NOMO-1 treated with dmso at 0.1 percent for 144 hours (cell line): ENCODE results near the gene ATP2B3.
"Not testable (repeated sequence)": the region's sequence is repeated elsewhere in the genome, so short reads cannot be mapped to it uniquely, and the experiment has no call there.

Experiments used
- DNase-seq: peaks from one replicate; lab custom pipeline; 2025; ENCODE audit not compliant: unreplicated experiment; lab: John Stamatoyannopoulos, UW

Gene ATP2B3

GRCh38 chrX:153592091-153592833, 74.8 kb downstream of the ATP2B3 start:
- DNase-seq: no peak

DNA sequence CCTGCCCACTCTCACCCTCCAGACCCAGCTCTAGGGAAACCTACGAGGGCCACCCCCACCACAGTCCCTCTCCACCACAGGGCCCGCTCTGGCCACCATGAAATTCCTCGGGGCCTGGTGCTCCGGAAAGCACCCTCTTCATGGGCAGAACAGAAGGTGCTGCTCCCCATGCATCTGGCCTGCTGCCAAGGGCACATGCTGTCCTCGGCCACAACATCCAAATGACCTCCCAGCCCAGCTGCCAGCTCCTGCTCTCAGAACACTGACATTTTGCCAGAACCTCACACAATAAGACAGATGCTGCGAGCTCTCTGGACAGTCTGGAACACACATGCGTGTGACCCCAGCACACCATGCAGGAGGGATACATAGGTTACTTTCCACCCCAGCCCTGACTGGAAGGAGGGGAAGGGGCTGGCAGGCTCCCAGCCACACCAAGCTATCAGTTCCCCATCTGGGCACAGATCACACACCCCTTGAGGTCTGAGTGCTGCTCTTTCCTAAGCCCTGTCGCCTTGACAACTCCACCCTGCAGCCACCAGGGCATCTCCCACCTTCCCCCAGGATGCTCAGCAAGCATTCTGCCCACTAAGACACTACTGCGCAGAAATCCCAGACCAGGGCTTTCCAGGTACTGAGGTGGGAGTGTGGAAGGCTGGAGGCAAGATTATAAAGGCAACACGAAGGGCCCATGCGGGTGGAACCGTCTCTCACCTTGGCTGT, 75.7 kb downstream of the ATP2B3 start:
- no peak for DNase-seq

DNA sequence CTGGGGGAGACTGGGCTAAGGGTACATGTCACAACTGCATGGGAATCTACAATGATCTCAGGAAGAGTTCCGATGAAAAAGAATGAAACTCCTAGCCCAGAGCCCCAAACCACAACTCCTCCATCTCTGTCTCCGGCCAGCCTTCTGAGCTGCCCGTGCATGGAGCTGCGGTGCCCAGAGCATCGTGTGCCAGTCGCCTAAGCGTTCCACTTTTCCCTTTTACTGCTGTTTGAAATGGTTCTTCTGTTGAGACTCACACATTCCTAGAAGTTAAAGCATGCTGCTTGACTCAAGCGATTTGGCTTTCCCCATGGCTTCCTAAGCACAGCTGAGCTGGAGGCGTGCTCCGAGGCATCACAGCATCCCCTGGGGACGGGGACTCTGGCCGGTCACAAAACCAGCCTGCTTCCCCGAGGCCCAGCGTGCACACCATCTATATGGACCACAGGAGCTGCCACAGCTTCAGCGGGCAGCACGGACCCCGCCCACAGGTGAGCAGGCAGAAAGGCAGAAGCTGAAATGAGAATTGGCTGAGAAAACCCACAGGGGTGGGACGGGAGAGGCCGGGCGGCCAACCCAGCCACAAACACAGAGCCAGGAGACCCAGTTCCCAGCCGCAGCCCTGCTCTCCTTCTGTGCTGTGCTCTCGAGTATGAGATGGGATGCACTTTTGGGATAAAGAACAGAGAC, 76.5 kb downstream of the ATP2B3 start:
- DNase-seq: no peak

- no peak for DNase-seq
These were observed 77.9 kb downstream of the ATP2B3 start for GRCh38 chrX:153595387-153595786.

DNA sequence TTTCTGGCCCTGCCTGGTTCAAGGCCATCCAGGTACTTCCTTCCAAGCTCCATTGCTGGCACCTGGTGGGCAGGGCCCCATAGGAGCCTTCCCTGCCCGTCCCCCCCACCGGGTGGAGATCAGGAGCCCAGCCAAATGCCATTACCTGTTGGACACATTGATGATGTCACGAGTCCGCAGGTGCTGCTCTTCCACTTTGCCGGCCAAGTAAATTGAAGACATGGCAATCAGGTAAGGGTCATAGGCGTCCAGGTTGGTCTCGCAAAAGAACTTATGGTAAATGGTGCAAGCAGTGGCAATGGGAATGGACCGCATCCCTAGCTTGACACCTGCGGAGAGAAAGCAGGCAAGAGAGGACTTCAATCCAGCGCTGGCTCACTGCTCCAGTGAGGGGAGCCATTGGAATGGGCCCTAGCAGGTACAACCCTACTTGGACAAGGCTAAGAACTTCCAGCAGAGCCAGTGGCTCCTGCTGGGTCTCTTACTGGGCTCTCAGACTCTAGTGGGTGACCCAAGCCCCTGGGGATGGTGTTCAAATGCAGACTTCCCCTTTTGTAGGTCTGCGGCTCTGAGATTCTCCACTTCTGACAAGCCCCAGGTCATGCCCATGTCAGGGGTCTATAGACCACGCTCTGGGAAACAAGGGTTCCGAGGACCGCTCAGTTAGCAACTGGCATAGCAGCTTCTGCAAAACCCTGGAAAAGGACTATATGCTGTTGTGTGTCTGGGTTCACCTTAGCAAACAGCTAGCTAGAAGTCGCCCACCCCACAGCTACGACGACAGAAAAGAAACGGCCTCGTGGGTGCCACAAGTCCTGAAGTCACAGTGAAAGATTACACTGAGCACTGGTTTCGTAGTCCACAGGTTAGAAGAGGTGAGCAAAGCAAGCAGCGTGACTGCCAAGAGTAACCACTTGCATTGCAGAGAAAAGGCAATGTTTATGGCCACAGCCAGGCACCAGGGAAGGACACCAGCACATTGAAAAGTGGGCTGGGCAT, 78.7 kb downstream of the ATP2B3 start:
- DNase-seq: no peak

DNA sequence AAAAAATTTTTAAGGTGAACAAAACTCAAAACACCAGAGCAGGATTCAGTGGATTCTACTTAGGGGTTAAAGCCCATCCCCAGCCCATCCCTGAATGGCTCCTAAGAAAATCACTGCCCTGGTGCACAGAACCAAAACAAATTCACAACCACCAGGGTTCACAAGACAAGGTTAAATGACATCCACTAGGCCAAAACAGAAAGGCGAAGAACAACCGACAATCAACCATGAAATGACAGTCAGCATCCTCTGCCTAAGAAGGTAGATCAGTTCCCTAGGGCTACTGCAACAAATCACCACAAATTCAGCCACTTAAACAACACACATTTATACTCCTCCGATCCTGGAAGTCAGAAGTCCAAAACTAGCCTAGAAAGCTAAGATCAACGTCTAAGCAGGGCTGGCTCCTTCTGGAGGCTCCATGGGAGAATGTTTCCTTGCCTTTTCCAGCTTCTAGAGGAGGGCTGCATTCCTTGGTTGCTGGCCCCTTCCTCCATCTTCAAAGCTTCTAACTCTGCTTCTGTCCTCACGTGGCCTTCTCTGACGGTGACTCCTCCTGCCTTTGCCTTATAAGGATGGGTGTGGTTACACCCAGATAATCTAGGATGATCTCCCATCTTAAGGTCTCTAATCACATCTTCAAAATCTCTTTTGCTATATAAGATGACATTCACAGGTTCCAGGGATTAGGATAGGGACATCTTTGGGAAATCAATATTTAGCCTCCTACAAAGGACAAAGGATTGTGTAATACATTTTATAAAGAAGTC, 79.7 kb downstream of the ATP2B3 start:
- DNase-seq: no peak

GRCh38 chrX:153598541-153599191, 81.2 kb downstream of the ATP2B3 start, which contains the start of gene CCNQ:
TSS of gene CCNQ (minus strand) at chrX:153599139. CDS start at chrX:153599073, 66 bp downstream.
- peak; percentile 71 for DNase-seq

- DNase-seq: peak; percentile 71
These were observed 82.0 kb downstream of the ATP2B3 start for GRCh38 chrX:153599192-153600031.

DNA sequence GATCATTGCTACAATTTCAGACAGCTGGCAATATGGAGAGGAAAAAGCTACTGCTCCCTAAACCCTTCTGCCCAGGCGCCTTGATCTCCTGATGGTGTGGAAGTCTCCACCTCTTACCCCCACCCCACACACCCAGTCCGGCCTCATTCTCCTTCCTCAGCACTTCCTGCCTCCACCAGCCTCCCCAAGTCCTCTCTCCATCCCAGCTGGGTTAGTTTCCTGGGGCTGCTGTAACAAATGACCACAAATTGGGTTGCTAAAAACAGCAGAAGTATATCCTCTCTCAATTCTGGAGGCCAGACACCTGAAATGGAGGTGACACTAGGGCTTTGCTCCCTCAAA, 82.6 kb downstream of the ATP2B3 start:
- DNase-seq: peak; percentile 19

DNA sequence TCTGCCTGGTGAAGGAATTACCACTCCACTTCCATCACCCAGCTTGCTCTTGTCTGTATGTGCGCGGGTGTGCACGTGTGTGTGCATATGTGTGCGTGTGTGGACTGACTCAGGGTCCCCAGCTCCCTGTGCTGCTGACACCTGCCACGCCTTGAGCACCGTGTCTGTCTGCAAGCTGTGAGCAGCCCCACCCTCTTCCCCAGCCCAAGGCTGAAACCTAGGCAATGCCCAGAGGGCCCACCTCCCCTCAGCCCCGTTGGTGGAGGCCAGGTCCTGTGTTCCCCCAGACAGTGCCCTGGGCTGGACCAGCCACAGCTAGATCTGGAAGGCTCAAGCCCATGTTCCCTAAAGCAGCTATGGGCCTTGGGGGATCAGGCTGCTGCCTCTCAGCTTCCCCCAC, 83.5 kb downstream of the ATP2B3 start:
- no peak for DNase-seq

GRCh38 chrX:153601511-153602110, 84.2 kb downstream of the ATP2B3 start:
- DNase-seq: no peak

GRCh38 chrX:153602601-153603000, 85.2 kb downstream of the ATP2B3 start:
- no peak for DNase-seq

GRCh38 chrX:153603131-153603656, 85.8 kb downstream of the ATP2B3 start:
- DNase-seq: no peak

DNA sequence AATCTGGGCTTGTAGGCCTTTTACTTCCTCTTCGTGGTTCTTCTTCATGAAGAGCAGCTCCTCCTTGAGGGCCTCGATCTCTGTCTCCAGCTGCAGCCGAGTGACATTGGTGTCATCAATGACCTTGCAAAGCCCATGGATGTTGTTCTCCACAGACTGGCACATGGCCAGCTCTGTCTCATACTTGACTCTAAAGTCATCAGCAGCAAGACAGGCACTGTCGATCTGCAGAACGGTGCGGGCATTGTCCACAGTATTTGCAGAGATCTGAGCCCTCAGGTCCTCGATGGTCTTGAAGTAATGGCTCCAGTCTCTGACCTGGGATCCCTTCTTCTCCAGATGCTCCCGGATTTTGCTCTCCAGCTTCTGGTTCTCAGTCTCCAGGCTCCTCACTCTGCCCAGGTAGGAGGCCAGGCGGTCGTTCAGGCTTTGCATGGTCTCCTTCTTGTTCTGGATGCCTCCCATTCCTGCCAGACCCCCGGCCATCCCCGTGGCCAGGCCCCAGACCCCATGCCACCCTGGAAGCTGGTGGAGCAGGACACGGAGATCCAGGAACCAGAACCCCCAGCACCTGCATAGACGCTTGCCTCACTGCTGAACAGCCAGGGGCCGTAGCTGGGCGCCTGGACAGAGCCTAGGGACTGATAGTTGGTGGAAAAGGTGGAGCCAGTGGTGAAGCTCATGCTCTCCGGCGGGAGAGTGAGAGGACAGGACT, 87.4 kb downstream of the ATP2B3 start:
- not testable (repeated sequence) for DNase-seq

DNA sequence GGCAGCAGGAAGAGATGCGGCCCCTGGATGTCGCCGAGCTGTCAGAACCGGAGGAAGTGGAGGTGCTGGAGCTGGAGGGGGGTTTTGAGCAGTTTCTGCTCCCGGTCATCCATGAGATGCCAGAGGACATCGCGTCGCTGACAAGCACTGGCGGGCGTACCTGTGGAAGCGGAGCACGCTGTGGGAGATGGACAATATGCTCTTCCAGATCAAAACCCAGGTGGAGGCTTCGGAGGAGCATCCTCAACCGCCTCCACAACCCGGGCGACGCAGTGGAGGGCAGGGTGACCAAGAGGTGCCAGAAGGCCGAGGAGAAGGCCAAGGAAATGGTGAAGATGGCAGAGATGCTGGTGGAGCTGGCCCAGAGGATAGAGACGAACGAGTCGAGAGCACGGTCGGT, 89.1 kb downstream of the ATP2B3 start:
- no peak for DNase-seq

- no peak for DNase-seq
These were observed 90.9 kb downstream of the ATP2B3 start for GRCh38 chrX:153608376-153608775.

DNA sequence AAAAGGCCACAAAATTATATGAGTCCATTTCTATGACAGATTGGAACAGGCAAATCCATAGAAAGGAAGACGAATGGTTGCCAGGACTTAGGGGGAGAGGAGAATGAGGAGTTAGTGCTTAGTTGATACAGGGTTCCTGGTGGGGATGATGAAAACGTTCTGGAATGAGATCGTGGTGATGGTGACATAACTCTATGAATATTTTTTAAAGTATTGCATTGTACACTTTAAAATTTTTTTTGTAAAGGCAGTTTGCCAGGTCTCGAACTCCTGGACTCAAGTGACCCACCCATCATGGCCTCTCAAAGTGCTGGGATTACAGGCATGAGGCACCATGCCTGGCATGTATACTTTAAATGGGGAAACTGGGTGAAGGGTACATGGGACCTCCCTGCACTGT, 91.4 kb downstream of the ATP2B3 start:
- DNase-seq: no peak
